NT2/D1 (cell line): ENCODE data around the gene SH3YL1.

Source experiments
- SUZ12 ChIP-seq: IDR thresholded peaks from 2 replicates; pipeline ENCODE4 v1.6.1; 2011; ENCODE audit not compliant: insufficient read length, insufficient read depth; ENCODE audit errors: extremely low read depth
- YY1 ChIP-seq: IDR thresholded peaks from 2 replicates; pipeline ENCODE4 v1.6.1; 2011; ENCODE audit not compliant: insufficient read length, insufficient read depth
- ZNF274 ChIP-seq: IDR thresholded peaks from 2 replicates; pipeline ENCODE4 v1.6.1; 2011; ENCODE audit warnings: mild to moderate bottlenecking, low read depth, low read length

- TF ChIP-seq YY1 (no peak), ZNF274 (no peak), SUZ12 (no peak)
Measured at GRCh38 chr2:231521-232185, 32.2 kb downstream of the SH3YL1 start.
